Measurements from ENCODE around the gene ZNF358.

Gene ZNF358

GRCh38 chr19:7515645-7516151 lies at the start of gene ZNF358:
ZNF358 (plus strand) TSS chr19:7516103; CDS start chr19:7519243, 3,140 bp downstream.
- peak within 1 kb of the TSS; percentile 12; the same call in 1 of the 2 replicates for H3K4me3 ChIP-seq (replicated peaks; ENCODE audit: low read depth, low read length)

GRCh38 chr19:7467009-7467989 lies 48.6 kb upstream of the ZNF358 start:
- Histone ChIP-seq H3K27me3 (replicated peaks; ENCODE audit: control insufficient read depth, insufficient read depth, low read length) (no peaks in the 10 kb centered on the region), H3K4me3 (replicated peaks; ENCODE audit: low read depth, low read length) (no peak overlapping the region), H3K36me3 (ENCODE audit: control insufficient read depth, insufficient read depth, low read length) (peaks cover 39% of the 10 kb centered on the region)
- TF ChIP-seq, protein P1, sequence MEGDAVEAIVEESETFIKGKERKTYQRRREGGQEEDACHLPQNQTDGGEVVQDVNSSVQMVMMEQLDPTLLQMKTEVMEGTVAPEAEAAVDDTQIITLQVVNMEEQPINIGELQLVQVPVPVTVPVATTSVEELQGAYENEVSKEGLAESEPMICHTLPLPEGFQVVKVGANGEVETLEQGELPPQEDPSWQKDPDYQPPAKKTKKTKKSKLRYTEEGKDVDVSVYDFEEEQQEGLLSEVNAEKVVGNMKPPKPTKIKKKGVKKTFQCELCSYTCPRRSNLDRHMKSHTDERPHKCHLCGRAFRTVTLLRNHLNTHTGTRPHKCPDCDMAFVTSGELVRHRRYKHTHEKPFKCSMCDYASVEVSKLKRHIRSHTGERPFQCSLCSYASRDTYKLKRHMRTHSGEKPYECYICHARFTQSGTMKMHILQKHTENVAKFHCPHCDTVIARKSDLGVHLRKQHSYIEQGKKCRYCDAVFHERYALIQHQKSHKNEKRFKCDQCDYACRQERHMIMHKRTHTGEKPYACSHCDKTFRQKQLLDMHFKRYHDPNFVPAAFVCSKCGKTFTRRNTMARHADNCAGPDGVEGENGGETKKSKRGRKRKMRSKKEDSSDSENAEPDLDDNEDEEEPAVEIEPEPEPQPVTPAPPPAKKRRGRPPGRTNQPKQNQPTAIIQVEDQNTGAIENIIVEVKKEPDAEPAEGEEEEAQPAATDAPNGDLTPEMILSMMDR (IDR thresholded peaks at IDR 0.05; ENCODE audit: insufficient read depth, low read length, poor library complexity, severe bottlenecking) = no peak
- no peak for DNase-seq (ENCODE audit: extremely low read depth, insufficient read length)

More at GRCh38 chr19:7515645-7516151, at the start of gene ZNF358:
- peaks cover 2% of the 10 kb centered on the region for H3K27me3 ChIP-seq (replicated peaks; ENCODE audit: control insufficient read depth, insufficient read depth, low read length)
- peak; percentile 59 for DNase-seq (ENCODE audit: extremely low read depth, insufficient read length)
- TF ChIP-seq, protein P1 (IDR thresholded peaks at IDR 0.05; ENCODE audit: insufficient read depth, low read length, poor library complexity, severe bottlenecking) = no peak
- no peaks in the 10 kb centered on the region for H3K36me3 ChIP-seq (ENCODE audit: control insufficient read depth, insufficient read depth, low read length)

GRCh38 chr19:7468840-7469239 lies 47.1 kb upstream of the ZNF358 start:
- H3K4me3 ChIP-seq (replicated peaks; ENCODE audit: low read depth, low read length) = no peak overlapping the region
- no peak for DNase-seq (ENCODE audit: extremely low read depth, insufficient read length)
- H3K36me3 ChIP-seq (ENCODE audit: control insufficient read depth, insufficient read depth, low read length) = peaks cover 28% of the 10 kb centered on the region
- H3K27me3 ChIP-seq (replicated peaks; ENCODE audit: control insufficient read depth, insufficient read depth, low read length) = no peaks in the 10 kb centered on the region
- TF ChIP-seq, protein P1 (IDR thresholded peaks at IDR 0.05; ENCODE audit: insufficient read depth, low read length, poor library complexity, severe bottlenecking) = no peak

GRCh38 chr19:7469669-7470285 lies 46.1 kb upstream of the ZNF358 start:
- Histone ChIP-seq H3K36me3 (ENCODE audit: control insufficient read depth, insufficient read depth, low read length) (peaks cover 23% of the 10 kb centered on the region), H3K27me3 (replicated peaks; ENCODE audit: control insufficient read depth, insufficient read depth, low read length) (no peaks in the 10 kb centered on the region), H3K4me3 (replicated peaks; ENCODE audit: low read depth, low read length) (no peak overlapping the region)
- no peak for DNase-seq (ENCODE audit: extremely low read depth, insufficient read length)
- TF ChIP-seq, protein P1 (IDR thresholded peaks at IDR 0.05; ENCODE audit: insufficient read depth, low read length, poor library complexity, severe bottlenecking) = no peak

DNA sequence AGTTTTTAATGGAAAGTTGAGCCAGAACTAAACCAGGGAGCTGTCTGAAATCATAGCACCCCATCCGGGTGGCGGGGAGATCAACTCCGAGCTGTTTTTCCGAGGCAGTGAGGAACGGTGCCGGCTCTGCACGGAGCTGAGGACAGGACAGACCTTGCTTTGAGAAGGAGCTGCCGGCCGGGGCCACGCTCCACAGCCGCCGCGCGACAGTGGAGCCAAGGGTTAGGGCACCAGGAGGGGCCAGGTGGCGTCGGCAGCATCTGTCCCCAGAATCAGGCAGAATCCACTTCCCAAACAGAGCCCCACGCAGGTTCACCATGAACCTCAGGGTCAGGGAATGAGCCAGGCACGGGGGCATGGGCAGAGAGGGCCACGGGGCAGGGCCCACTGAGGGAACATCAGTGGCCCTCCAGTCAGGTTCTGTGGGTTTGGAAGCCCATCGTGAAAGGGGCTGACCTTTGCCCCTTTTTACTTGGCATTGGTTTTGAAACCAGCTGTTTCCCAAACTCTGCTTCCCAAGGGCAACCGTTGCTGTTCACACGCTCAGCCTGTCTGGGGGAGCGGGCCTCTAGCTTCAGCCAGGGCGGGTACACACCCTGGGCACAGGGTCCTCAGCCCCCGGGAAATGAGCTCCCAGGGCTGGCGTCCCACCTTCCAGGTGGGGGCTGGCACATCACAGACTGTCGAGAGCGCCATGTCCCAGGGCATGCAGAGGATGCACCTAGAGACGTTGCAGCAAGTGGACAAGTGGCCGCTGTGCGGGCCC lies 45.2 kb upstream of the ZNF358 start:
- Histone ChIP-seq H3K4me3 (replicated peaks; ENCODE audit: low read depth, low read length) (no peak overlapping the region), H3K27me3 (replicated peaks; ENCODE audit: control insufficient read depth, insufficient read depth, low read length) (no peaks in the 10 kb centered on the region), H3K36me3 (ENCODE audit: control insufficient read depth, insufficient read depth, low read length) (peaks cover 20% of the 10 kb centered on the region)
- TF ChIP-seq, protein P1 (IDR thresholded peaks at IDR 0.05; ENCODE audit: insufficient read depth, low read length, poor library complexity, severe bottlenecking) = no peak
- no peak for DNase-seq (ENCODE audit: extremely low read depth, insufficient read length)

Measured in GM06990 (cell line).